ENCODE measurements around the gene SHC3.

Gene SHC3

DNA sequence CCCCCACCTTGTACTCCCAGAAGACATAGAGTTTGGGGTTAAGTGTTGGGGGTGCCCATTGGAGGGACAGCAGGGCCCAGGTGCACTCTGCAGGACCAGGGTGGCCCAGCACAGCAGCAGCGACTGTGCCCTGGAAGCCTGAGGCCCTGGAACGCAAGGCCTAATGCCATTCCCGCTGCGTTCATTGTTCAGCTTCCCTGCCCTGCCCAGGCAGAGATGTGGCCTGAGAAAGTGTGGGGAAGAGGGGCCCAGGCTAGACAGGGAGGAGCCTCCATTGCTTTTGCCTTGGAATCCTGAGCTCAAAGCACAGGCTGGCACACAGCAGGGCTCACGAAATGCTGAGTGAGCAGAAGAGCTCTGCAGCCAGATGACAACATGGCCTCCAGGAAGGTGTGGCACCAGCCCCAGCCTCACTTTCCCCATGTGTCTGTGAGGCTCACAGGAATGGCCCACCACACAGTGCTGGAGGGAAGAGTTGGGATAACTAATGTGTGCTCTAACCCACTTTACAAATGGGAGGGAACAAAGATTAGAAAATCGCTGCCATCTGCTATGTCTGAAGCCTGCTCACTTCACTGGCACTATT lies 168.0 kb downstream of the SHC3 start:
- in situ Hi-C loops (cut with MboI; ENCODE audit: low pct_unique_long_range_greater_than_20kb, low sequenced_read_pairs, unreplicated experiment), result no loop called here
- DNase-seq (ENCODE audit: low spot score), result no peak
- TF ChIP-seq, protein P1, sequence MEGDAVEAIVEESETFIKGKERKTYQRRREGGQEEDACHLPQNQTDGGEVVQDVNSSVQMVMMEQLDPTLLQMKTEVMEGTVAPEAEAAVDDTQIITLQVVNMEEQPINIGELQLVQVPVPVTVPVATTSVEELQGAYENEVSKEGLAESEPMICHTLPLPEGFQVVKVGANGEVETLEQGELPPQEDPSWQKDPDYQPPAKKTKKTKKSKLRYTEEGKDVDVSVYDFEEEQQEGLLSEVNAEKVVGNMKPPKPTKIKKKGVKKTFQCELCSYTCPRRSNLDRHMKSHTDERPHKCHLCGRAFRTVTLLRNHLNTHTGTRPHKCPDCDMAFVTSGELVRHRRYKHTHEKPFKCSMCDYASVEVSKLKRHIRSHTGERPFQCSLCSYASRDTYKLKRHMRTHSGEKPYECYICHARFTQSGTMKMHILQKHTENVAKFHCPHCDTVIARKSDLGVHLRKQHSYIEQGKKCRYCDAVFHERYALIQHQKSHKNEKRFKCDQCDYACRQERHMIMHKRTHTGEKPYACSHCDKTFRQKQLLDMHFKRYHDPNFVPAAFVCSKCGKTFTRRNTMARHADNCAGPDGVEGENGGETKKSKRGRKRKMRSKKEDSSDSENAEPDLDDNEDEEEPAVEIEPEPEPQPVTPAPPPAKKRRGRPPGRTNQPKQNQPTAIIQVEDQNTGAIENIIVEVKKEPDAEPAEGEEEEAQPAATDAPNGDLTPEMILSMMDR (IDR thresholded peaks at IDR 0.05; ENCODE audit: extremely low read depth, insufficient read depth, missing control alignments), result no peak

DNA sequence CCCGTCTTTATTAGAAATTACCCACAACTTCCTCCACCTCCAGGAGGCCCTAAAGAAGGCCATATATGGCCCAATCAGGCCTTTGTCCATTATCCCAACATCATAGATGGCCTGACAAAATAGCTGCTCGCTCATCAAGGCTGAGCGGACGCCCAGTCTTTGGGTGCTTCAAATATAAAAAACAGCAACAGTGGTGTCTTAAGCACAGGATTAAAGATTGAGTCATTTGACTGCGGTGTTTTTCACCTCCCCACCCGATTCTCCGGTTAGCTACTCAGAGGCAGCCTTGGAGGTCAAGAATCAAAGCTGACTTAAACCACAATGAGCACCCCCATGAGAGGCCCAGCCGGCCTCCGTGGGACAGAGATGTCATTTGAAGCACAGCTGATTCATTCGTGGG lies 168.6 kb downstream of the SHC3 start:
- no peak for DNase-seq (ENCODE audit: low spot score)
- TF ChIP-seq, protein P1 (IDR thresholded peaks at IDR 0.05; ENCODE audit: extremely low read depth, insufficient read depth, missing control alignments), result no peak
- in situ Hi-C loops (cut with MboI; ENCODE audit: low pct_unique_long_range_greater_than_20kb, low sequenced_read_pairs, unreplicated experiment), result no loop called here

DNA sequence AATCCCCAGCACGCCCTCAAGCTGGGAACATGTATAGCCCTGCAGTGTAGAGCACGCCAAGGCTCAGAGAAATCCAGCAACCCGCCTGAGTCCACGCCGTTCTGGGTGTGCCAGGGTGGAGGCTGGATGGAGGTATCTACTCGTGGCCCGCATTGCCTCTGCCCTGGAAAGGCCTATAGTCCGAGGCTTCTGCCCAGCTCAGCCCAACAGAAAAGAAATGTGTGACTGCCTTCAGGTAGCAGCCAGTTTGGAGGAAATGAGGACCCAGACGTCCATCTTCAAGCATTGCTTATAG lies 169.1 kb downstream of the SHC3 start:
- no peak for DNase-seq (ENCODE audit: low spot score)
- TF ChIP-seq, protein P1 (IDR thresholded peaks at IDR 0.05; ENCODE audit: extremely low read depth, insufficient read depth, missing control alignments), result no peak
- in situ Hi-C loops (cut with MboI; ENCODE audit: low pct_unique_long_range_greater_than_20kb, low sequenced_read_pairs, unreplicated experiment), result no loop called here

DNA sequence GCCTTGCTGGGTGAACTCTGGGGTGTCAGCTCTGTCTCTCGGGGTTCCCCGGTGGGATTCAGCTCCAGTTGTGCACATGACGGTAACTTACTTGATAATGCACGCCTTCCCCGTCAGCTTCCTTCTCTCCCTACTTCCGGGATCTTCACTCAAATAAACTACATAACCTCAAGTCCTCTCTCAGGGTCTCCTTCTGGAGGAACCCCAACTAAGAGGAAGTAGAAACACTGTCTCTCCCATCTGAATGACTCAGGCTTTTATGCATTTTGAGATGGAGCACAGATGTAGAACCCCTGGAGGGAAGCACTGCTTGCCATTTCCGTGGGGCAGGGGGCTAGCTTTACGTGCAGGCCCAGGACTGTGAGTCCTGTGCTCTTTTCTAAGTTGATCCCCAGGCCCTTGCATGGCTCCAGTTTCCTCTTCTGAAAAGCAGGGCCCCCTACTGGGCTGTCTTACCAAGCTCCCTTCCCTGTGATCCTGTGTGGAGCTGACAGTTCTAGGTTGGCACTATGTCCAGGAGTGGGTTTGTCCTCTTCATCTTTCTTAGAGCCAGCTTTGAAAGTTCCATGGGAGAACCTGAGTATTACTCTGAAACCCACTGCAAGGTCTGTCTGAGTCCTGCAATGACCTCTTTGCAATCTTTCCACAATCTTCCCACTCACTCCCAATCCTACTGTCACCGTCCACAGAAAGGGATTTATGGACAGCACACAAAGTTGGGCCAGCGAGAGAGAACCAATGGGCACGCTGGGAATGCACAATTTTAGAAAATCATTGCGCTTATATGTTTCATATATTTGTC lies 169.7 kb downstream of the SHC3 start:
- no peak for DNase-seq (ENCODE audit: low spot score)
- in situ Hi-C loops (cut with MboI; ENCODE audit: low pct_unique_long_range_greater_than_20kb, low sequenced_read_pairs, unreplicated experiment), result no loop called here
- TF ChIP-seq, protein P1 (IDR thresholded peaks at IDR 0.05; ENCODE audit: extremely low read depth, insufficient read depth, missing control alignments), result no peak

DNA sequence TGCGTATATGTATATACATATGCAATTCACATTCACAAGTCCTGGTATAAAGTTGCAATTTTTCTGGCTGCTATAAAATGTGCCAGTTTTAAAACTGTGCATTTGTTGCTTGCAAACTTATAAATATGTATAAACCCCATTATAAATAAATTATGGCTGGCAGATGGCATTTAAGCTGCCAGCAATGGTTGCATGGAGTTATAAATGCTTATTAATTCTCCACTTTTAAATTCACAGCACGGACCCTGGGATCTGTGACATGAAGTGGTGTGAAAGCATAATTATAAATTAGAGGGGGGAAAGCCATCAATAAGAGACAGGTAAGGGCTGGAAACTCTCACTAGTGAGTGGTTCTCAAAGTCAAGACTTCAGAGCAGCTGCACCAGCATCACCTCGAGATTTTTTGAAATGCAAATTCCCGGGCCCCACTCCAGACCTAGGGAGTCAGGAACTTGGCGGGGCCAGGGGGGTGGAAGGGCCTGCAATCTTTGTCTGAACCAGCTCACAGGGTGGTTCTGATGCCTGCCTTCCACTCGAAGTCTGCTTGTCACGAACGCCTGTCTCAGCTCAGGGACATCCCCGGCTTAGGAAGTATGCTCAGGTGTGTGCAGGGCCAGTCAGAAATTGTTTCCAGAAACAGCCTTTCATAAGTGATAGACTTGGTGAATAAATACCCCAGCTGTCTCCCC lies 170.4 kb downstream of the SHC3 start:
- in situ Hi-C loops (cut with MboI; ENCODE audit: low pct_unique_long_range_greater_than_20kb, low sequenced_read_pairs, unreplicated experiment), result no loop called here

More for the DNA sequence above, 170.4 kb downstream of the SHC3 start:
- TF ChIP-seq, protein P1 (IDR thresholded peaks at IDR 0.05; ENCODE audit: extremely low read depth, insufficient read depth, missing control alignments), result no peak
- DNase-seq (ENCODE audit: low spot score), result no peak

Measured in GM13977 (cell line).